Thyroid gland (tissue), 4 donors: Measurements from ENCODE around the gene MACROH2A1.

ENCODE experiments used
- POLR2A ChIP-seq, 2 donors: fragments of 450-650 bp; IDR thresholded peaks; one replicate each; pipeline ENCODE4 v1.6.1; 2017; ENCODE audit warnings: antibody characterized with exemption in 2 of 2, mild to moderate bottlenecking in 2 of 2, moderate library complexity in 1 of 2
- TF ChIP-seq, protein P1 (sequence below), 6 experiments: fragments of 200-600 bp in 3 of 6; fragments of 450-650 bp in 3 of 6; sonication (generic) in 3 of 6; IDR thresholded peaks; one replicate each; pipeline ENCODE4 v1.5.1; 2016 to 2019; ENCODE audit warnings: antibody characterized with exemption in 6 of 6, mild to moderate bottlenecking in 2 of 6, inconsistent platforms in 1 of 6, moderate library complexity in 1 of 6

GRCh38 chr5:135341696-135342550, 57.1 kb downstream of the MACROH2A1 start:
- TF ChIP-seq, protein P1, sequence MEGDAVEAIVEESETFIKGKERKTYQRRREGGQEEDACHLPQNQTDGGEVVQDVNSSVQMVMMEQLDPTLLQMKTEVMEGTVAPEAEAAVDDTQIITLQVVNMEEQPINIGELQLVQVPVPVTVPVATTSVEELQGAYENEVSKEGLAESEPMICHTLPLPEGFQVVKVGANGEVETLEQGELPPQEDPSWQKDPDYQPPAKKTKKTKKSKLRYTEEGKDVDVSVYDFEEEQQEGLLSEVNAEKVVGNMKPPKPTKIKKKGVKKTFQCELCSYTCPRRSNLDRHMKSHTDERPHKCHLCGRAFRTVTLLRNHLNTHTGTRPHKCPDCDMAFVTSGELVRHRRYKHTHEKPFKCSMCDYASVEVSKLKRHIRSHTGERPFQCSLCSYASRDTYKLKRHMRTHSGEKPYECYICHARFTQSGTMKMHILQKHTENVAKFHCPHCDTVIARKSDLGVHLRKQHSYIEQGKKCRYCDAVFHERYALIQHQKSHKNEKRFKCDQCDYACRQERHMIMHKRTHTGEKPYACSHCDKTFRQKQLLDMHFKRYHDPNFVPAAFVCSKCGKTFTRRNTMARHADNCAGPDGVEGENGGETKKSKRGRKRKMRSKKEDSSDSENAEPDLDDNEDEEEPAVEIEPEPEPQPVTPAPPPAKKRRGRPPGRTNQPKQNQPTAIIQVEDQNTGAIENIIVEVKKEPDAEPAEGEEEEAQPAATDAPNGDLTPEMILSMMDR (IDR thresholded peaks at IDR 0.05), result no peak
- TF ChIP-seq POLR2A (IDR thresholded peaks at IDR 0.05), result no peak
